Spleen (tissue), 7 donors: Measurements from ENCODE around the gene STAG3.
"Not testable (repeated sequence)": the region's sequence is repeated elsewhere in the genome, so short reads cannot be mapped to it uniquely, and the experiment has no call there.

Source experiments
- CTCF ChIP-seq, 11 experiments: fragments of 200-600 bp in 7 of 11; fragments of 450-650 bp in 4 of 11; sonication (generic) in 4 of 11; IDR thresholded peaks in 8 of 11; conservative IDR thresholded peaks in 3 of 11; 1 replicate in 7 of 11; 2 replicates in 4 of 11; pipeline versions ENCODE4 v1.4.0 to v1.8.0; 2016 to 2021; ENCODE audit warnings: antibody characterized with exemption in 11 of 11, inconsistent platforms in 4 of 11, mild to moderate bottlenecking in 1 of 11
- POLR2A ChIP-seq, 3 donors: fragments of 450-650 bp; IDR thresholded peaks; one replicate each; pipeline ENCODE4 v1.5.1; 2017; ENCODE audit warnings: antibody characterized with exemption in 3 of 3, mild to moderate bottlenecking in 1 of 3
- POLR2AphosphoS5 ChIP-seq, 3 donors: sonication (generic); formaldehyde crosslinking; IDR thresholded peaks; one replicate each; pipeline ENCODE4 v1.5.1; 2017; ENCODE audit warnings: antibody characterized with exemption in 3 of 3
- donor health status: DM: no; HTN: no; CAD: no; lungs with moderate emphysema.
- donor health status: DM: no; HTN: no; CAD: no.
- donor health status: DM: no; HTN: no; CAD: no.

GRCh38 chr7:100192281-100192862, 14.7 kb downstream of the STAG3 start:
- TF ChIP-seq CTCF (IDR thresholded peaks at IDR 0.05 in 8 of 11, conservative IDR thresholded peaks at IDR 0.05 in 3 of 11); POLR2A (IDR thresholded peaks at IDR 0.05): not testable (repeated sequence)
- TF ChIP-seq POLR2AphosphoS5 (IDR thresholded peaks at IDR 0.05) = peak in 1 of 3 donors; percentile 72
